HepG2 (cell line): ENCODE measurements around the gene THOC7. TPM values are rescaled to one million over a fixed set of nuclear protein-coding genes. Genes with fewer than 3 reads are reported as not detected.

ENCODE experiments used
- ATAC-seq: fragments of 200-7000 bp; cut with Tn5 transposase; 3 replicates; pipeline ENCODE4 v1.9.1; 2020; ENCODE audit warnings: mild to moderate bottlenecking, moderate library complexity
- BruUV-seq: library from RNA; stranded (reverse); fragments of 400-500 nt; replicated peaks from 2 replicates; lab custom pipeline; 2021; lab: Mats Ljungman, UMichigan
- CTCF ChIA-PET: fragments of 300-600 bp; formaldehyde crosslinking; extraction: SDS; loops from one replicate; lab custom pipeline; 2021; ENCODE audit warnings: low total read pairs, inconsistent platforms, low intra/inter-chr PET ratio; lab: Yijun Ruan, JAX
- POLR2A ChIA-PET: fragments of 350-600 bp; sonication (Branson Sonifier 250); formaldehyde crosslinking; loops from one replicate; lab custom pipeline; 2020; ENCODE audit warnings: antibody characterized with exemption, inconsistent platforms; lab: Yijun Ruan, JAX
- DNase-seq: peaks from one replicate; pipeline ENCODE4 v3.0.0-alpha.2; 2015; ENCODE audit warnings: low spot score
- FAIRE-seq: peaks from 3 replicates; lab custom pipeline; 2011; peaks lifted over from hg19 to GRCh38; lab: Jason Lieb, UNC
- H2AFZ ChIP-seq: one replicate; pipeline ENCODE4 v1.6.1; 2011; ENCODE audit warnings: low read length, inconsistent platforms
- H3K27ac ChIP-seq: fragments of 300-600 bp; 3 replicates; pipeline ENCODE4 v1.8.0; 2011; ENCODE audit warnings: mixed run types, mild to moderate bottlenecking, mixed read lengths, low read length, inconsistent platforms; ENCODE audit not compliant: insufficient read depth; ENCODE audit errors: extremely low read length
- H3K27me3 ChIP-seq, 2 experiments: fragments of 200-600 bp in 1 of 2; 2 replicates in 1 of 2; 3 replicates in 1 of 2; pipeline versions ENCODE4 v1.6.0 to v1.8.0; 2011; ENCODE audit warnings: low read length in 2 of 2, mild to moderate bottlenecking in 2 of 2, moderate library complexity in 2 of 2, inconsistent platforms in 1 of 2; ENCODE audit not compliant: insufficient read depth in 2 of 2, control insufficient read depth in 1 of 2
- H3K36me3 ChIP-seq, 2 experiments: fragments of 200-600 bp in 1 of 2; replicated peaks in 1 of 2; 2 replicates in 1 of 2; 3 replicates in 1 of 2; pipeline versions ENCODE4 v1.5.1 to v1.8.0; 2011; ENCODE audit warnings: low read length in 2 of 2, inconsistent platforms in 1 of 2; ENCODE audit not compliant: insufficient read depth in 2 of 2, control insufficient read depth in 1 of 2
- H3K4me1 ChIP-seq: 2 replicates; pipeline ENCODE4 v1.5.1; 2012; ENCODE audit warnings: low read length, inconsistent platforms; ENCODE audit not compliant: insufficient read depth
- H3K4me2 ChIP-seq: 2 replicates; pipeline ENCODE4 v1.6.0; 2011; ENCODE audit warnings: low read depth, low read length, inconsistent platforms
- H3K4me3 ChIP-seq, 3 experiments: fragments of 200-600 bp in 1 of 3; sonication (generic), shearing (Covaris generic) in 1 of 3; replicated peaks in 1 of 3; 2 replicates each; pipeline ENCODE4 v1.5.1; 2011 to 2016; ENCODE audit warnings: low read length in 3 of 3, inconsistent platforms in 2 of 3, low read depth in 2 of 3, mild to moderate bottlenecking in 2 of 3, control low read depth in 1 of 3, mixed read lengths in 1 of 3; ENCODE audit not compliant: insufficient read depth in 1 of 3
- H3K79me2 ChIP-seq: one replicate; pipeline ENCODE4 v1.6.1; 2011; ENCODE audit warnings: low read length, inconsistent platforms; ENCODE audit not compliant: insufficient read depth
- H3K9ac ChIP-seq: 2 replicates; pipeline ENCODE4 v1.6.0; 2011; ENCODE audit warnings: mild to moderate bottlenecking, low read depth, low read length, inconsistent platforms; ENCODE audit not compliant: insufficient read depth
- H3K9me3 ChIP-seq: 2 replicates; pipeline ENCODE4 v1.5.1; 2012; ENCODE audit warnings: mild to moderate bottlenecking, low read length
- H4K20me1 ChIP-seq: 2 replicates; pipeline ENCODE4 v1.6.0; 2011; ENCODE audit warnings: inconsistent platforms, mild to moderate bottlenecking, low read length, moderate library complexity; ENCODE audit not compliant: insufficient read depth
- FOXA1 ChIP-seq, 2 experiments: fragments of 450-650 bp in 1 of 2; sonication (generic) in 1 of 2; formaldehyde crosslinking in 1 of 2; IDR thresholded peaks; 2 replicates each; pipeline versions ENCODE4 v1.4.0 to v1.6.1; 2016 to 2020; ENCODE audit warnings: missing genetic modification reagents in 1 of 2
- HOMEZ ChIP-seq: IDR thresholded peaks from 2 replicates; pipeline ENCODE4 v1.6.1; 2016; ENCODE audit warnings: low read depth
- KDM2A ChIP-seq: sonication (generic); formaldehyde crosslinking; IDR thresholded peaks from 2 replicates; pipeline ENCODE4 v1.4.0; 2020; ENCODE audit warnings: low read depth, missing genetic modification reagents, borderline replicate concordance
- NCOA1 ChIP-seq: sonication (generic); formaldehyde crosslinking; IDR thresholded peaks from 2 replicates; pipeline ENCODE4 v1.9.0; 2021; ENCODE audit warnings: missing genetic modification reagents
- ZFP91 ChIP-seq: sonication (generic); formaldehyde crosslinking; IDR thresholded peaks from 2 replicates; pipeline ENCODE4 v1.9.0; 2022; ENCODE audit warnings: missing genetic modification reagents, mild to moderate bottlenecking, borderline replicate concordance
- ZNF672 ChIP-seq: sonication (generic); formaldehyde crosslinking; IDR thresholded peaks from 2 replicates; pipeline ENCODE4 v1.8.1; 2022; ENCODE audit warnings: missing genetic modification reagents
- WGBS: methylation state at CpG from one replicate; pipeline ENCODE4 v1.1.6; 2017; ENCODE audit warnings: low lambda C conversion rate; 5-methylcytosine and 5-hydroxymethylcytosine counted together
- in situ Hi-C: cut with HindIII; loops from 2 replicates; pipeline ENCODE4 v1.10.0; 2017; ENCODE audit warnings: low pct_unique_long_range_greater_than_20kb; ENCODE audit not compliant: extremely low pct_ligation_motif_present
- intact Hi-C: fragments of 100-400 bp; cut with micrococcal nuclease; formaldehyde crosslinking; loops from one replicate; pipeline ENCODE4 v1.10.0; 2022; ENCODE audit not compliant: unreplicated experiment
- polyA plus RNA-seq, 8 experiments: library from polyadenylated mRNA; depleted of rRNA in 3 of 8; stranded (reverse) in 7 of 8; unstranded in 1 of 8; fragments of >200 nt; fragmentation: Illumina TruSeq in 4 of 8; extraction: Trizol in 4 of 8; gene quantifications; 2 replicates each; pipeline versions ENCODE4 v1.2.1 to v1.2.3, GENCODE V29; 2011 to 2016; ENCODE audit warnings: low read depth in 4 of 8, missing spikeins in 1 of 8, mixed read lengths in 1 of 8; ENCODE audit not compliant: insufficient read depth in 1 of 8
- total RNA-seq, 5 experiments: library from RNA; depleted of rRNA; stranded (reverse); fragments of >200 nt; fragmentation: Illumina TruSeq; extraction: Trizol; gene quantifications; 2 replicates each; pipeline ENCODE4 v1.2.3, GENCODE V29; 2016; ENCODE audit warnings: low read depth in 1 of 5
- TF ChIP-seq, protein P1 (sequence below): sonication (generic); formaldehyde crosslinking; conservative IDR thresholded peaks from 2 replicates; pipeline ENCODE4 v1.4.0; 2020; ENCODE audit warnings: missing genetic modification reagents
- TF ChIP-seq, protein P2 (sequence below): sonication (generic); formaldehyde crosslinking; IDR thresholded peaks from 2 replicates; pipeline ENCODE4 v1.8.0; 2022; ENCODE audit warnings: mild to moderate bottlenecking, missing genetic modification reagents
- TF ChIP-seq, protein P3 (sequence below): sonication (generic); formaldehyde crosslinking; IDR thresholded peaks from 2 replicates; pipeline ENCODE4 v1.4.0; 2020; ENCODE audit warnings: missing genetic modification reagents

The THOC7 gene
- total and polyA plus RNA-seq, 2 of the 13 experiments (the other 11 are each of a cell fraction or from before 2014, with no cell fraction given) = 32.8 to 63.5 TPM

- ChIA-PET CTCF (no interaction called here), POLR2A (no interaction called here)
- DNase-seq (peak; percentile 56), FAIRE-seq (no peak), ATAC-seq (peak; percentile 71)
- in situ Hi-C loops (no loop called here), intact Hi-C loops (no loop called here)
- no TSS peak for BruUV-seq
- no peaks in the 10 kb centered on the region for H3K36me3 ChIP-seq
- H3K79me2 ChIP-seq = peaks cover 6% of the 10 kb centered on the region
- no peak overlapping the region for H3K4me3 ChIP-seq
- peaks cover 14% of the 10 kb centered on the region for H3K4me1 ChIP-seq
- H4K20me1 ChIP-seq = no peaks in the 10 kb centered on the region; the same call in 1 of the 2 replicates
- no peaks in the 10 kb centered on the region for H3K9me3 ChIP-seq
- no peak overlapping the region for H3K4me2 ChIP-seq
- H3K27me3 ChIP-seq = no peaks in the 10 kb centered on the region
- H3K27ac ChIP-seq = no peak overlapping the region
- no peak overlapping the region for H3K9ac ChIP-seq
- WGBS = 82% methylated on average over 5 of the region's 5 CpGs
- H2AFZ ChIP-seq = no peak overlapping the region
- TF ChIP-seq, protein P1, sequence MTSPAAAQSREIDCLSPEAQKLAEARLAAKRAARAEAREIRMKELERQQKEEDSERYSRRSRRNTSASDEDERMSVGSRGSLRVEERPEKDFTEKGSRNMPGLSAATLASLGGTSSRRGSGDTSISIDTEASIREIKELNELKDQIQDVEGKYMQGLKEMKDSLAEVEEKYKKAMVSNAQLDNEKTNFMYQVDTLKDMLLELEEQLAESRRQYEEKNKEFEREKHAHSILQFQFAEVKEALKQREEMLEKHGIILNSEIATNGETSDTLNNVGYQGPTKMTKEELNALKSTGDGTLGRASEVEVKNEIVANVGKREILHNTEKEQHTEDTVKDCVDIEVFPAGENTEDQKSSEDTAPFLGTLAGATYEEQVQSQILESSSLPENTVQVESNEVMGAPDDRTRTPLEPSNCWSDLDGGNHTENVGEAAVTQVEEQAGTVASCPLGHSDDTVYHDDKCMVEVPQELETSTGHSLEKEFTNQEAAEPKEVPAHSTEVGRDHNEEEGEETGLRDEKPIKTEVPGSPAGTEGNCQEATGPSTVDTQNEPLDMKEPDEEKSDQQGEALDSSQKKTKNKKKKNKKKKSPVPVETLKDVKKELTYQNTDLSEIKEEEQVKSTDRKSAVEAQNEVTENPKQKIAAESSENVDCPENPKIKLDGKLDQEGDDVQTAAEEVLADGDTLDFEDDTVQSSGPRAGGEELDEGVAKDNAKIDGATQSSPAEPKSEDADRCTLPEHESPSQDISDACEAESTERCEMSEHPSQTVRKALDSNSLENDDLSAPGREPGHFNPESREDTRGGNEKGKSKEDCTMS (CRISPR knock-in tag) = no peak
- TF ChIP-seq NCOA1 (CRISPR knock-in tag) (no peak), ZFP91 (CRISPR knock-in tag) (no peak), HOMEZ (peak; percentile 55; the same call in 1 of the 2 replicates), FOXA1 (IDR thresholded peaks at IDR 0.05) (peak; percentile 64; the same call in 1 of the 2 replicates), FOXA1 (CRISPR knock-in tag; IDR thresholded peaks at IDR 0.05) (peak; percentile 83), ZNF672 (CRISPR knock-in tag) (no peak), KDM2A (no peak)
- TF ChIP-seq, protein P2, sequence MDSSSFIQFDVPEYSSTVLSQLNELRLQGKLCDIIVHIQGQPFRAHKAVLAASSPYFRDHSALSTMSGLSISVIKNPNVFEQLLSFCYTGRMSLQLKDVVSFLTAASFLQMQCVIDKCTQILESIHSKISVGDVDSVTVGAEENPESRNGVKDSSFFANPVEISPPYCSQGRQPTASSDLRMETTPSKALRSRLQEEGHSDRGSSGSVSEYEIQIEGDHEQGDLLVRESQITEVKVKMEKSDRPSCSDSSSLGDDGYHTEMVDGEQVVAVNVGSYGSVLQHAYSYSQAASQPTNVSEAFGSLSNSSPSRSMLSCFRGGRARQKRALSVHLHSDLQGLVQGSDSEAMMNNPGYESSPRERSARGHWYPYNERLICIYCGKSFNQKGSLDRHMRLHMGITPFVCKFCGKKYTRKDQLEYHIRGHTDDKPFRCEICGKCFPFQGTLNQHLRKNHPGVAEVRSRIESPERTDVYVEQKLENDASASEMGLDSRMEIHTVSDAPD (CRISPR knock-in tag) = peak; percentile 96
- TF ChIP-seq, protein P3, sequence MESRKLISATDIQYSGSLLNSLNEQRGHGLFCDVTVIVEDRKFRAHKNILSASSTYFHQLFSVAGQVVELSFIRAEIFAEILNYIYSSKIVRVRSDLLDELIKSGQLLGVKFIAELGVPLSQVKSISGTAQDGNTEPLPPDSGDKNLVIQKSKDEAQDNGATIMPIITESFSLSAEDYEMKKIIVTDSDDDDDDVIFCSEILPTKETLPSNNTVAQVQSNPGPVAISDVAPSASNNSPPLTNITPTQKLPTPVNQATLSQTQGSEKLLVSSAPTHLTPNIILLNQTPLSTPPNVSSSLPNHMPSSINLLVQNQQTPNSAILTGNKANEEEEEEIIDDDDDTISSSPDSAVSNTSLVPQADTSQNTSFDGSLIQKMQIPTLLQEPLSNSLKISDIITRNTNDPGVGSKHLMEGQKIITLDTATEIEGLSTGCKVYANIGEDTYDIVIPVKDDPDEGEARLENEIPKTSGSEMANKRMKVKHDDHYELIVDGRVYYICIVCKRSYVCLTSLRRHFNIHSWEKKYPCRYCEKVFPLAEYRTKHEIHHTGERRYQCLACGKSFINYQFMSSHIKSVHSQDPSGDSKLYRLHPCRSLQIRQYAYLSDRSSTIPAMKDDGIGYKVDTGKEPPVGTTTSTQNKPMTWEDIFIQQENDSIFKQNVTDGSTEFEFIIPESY = peak; percentile 41; the same call in 1 of the 2 replicates
Measured at GRCh38 chr3:63891518-63891917, 27.9 kb upstream of the THOC7 start.
